Measurements from ENCODE around the gene TMEM132C.

The TMEM132C gene

GRCh38 chr12:128573907-128574306 lies 306.9 kb downstream of the TMEM132C start:
- TF ChIP-seq TAF1 (IDR thresholded peaks at IDR 0.05; ENCODE audit: borderline replicate concordance, insufficient read depth, low read length) (no peak), SIN3A (IDR thresholded peaks at IDR 0.05; ENCODE audit: borderline replicate concordance, insufficient read depth, low read length) (no peak), FOXP2 (optimal IDR thresholded peaks at IDR 0.05; ENCODE audit: borderline replicate concordance, extremely low read depth, extremely low read length, insufficient read depth) (no peak), POLR2AphosphoS5 (IDR thresholded peaks at IDR 0.05; ENCODE audit: low read depth, low read length) (no peak)
- TF ChIP-seq, protein P1, sequence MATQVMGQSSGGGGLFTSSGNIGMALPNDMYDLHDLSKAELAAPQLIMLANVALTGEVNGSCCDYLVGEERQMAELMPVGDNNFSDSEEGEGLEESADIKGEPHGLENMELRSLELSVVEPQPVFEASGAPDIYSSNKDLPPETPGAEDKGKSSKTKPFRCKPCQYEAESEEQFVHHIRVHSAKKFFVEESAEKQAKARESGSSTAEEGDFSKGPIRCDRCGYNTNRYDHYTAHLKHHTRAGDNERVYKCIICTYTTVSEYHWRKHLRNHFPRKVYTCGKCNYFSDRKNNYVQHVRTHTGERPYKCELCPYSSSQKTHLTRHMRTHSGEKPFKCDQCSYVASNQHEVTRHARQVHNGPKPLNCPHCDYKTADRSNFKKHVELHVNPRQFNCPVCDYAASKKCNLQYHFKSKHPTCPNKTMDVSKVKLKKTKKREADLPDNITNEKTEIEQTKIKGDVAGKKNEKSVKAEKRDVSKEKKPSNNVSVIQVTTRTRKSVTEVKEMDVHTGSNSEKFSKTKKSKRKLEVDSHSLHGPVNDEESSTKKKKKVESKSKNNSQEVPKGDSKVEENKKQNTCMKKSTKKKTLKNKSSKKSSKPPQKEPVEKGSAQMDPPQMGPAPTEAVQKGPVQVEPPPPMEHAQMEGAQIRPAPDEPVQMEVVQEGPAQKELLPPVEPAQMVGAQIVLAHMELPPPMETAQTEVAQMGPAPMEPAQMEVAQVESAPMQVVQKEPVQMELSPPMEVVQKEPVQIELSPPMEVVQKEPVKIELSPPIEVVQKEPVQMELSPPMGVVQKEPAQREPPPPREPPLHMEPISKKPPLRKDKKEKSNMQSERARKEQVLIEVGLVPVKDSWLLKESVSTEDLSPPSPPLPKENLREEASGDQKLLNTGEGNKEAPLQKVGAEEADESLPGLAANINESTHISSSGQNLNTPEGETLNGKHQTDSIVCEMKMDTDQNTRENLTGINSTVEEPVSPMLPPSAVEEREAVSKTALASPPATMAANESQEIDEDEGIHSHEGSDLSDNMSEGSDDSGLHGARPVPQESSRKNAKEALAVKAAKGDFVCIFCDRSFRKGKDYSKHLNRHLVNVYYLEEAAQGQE (IDR thresholded peaks at IDR 0.05; ENCODE audit: insufficient read depth in 1 of 2, low read depth in 2 of 2, low read length in 2 of 2), result no peak

DNA sequence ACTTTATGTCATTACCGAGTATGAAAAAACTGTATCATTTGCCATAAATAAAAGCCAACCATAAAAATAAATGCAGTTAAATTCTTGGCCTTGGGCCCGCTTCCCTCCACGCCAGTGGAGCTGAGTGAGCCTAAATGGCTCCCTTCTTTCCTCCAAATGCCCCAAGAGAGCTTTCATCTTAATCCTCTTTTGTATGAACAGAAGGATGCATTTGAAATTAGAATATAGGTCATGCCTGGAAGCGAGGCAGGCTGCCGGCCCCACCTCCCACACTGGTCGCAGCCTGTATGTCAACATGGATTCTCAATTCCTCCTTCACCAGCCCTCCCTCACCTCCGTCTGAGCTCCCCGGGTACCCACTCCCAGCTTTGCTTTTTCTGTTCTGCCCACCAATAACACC lies 311.1 kb downstream of the TMEM132C start:
- TF ChIP-seq FOXP2 (optimal IDR thresholded peaks at IDR 0.05; ENCODE audit: borderline replicate concordance, extremely low read depth, extremely low read length, insufficient read depth), result no peak
- TF ChIP-seq SIN3A (IDR thresholded peaks at IDR 0.05; ENCODE audit: borderline replicate concordance, insufficient read depth, low read length), result no peak
- TF ChIP-seq, protein P1 (IDR thresholded peaks at IDR 0.05; ENCODE audit: insufficient read depth in 1 of 2, low read depth in 2 of 2, low read length in 2 of 2), result no peak
- no peak for TF ChIP-seq POLR2AphosphoS5 (IDR thresholded peaks at IDR 0.05; ENCODE audit: low read depth, low read length)
- TF ChIP-seq TAF1 (IDR thresholded peaks at IDR 0.05; ENCODE audit: borderline replicate concordance, insufficient read depth, low read length), result no peak

DNA sequence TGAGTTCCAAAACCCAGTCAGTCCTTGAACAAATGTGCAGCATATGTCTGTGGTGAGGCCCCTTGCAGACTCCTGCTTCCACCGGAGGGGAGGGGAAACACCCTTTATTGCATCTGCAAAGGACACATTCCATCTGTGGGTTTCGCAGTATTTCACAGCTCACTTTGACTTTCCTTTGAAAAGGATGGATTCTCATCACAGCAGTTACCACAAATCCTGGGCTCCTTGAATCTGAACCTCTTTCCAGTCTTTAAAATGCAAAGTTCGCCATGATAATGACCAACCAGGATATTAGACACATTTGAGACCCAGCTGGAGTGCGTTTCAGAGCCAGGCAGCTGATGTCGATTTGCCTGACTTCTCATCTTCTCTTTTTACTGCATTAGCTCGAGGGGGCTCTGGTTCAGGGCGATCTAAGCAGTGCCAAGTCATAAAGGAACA lies 314.4 kb downstream of the TMEM132C start:
- TF ChIP-seq POLR2AphosphoS5 (IDR thresholded peaks at IDR 0.05; ENCODE audit: low read depth, low read length), result no peak
- no peak for TF ChIP-seq SIN3A (IDR thresholded peaks at IDR 0.05; ENCODE audit: borderline replicate concordance, insufficient read depth, low read length)
- no peak for TF ChIP-seq TAF1 (IDR thresholded peaks at IDR 0.05; ENCODE audit: borderline replicate concordance, insufficient read depth, low read length)
- TF ChIP-seq, protein P1 (IDR thresholded peaks at IDR 0.05; ENCODE audit: insufficient read depth in 1 of 2, low read depth in 2 of 2, low read length in 2 of 2), result no peak
- no peak for TF ChIP-seq FOXP2 (optimal IDR thresholded peaks at IDR 0.05; ENCODE audit: borderline replicate concordance, extremely low read depth, extremely low read length, insufficient read depth)

- no peak for TF ChIP-seq POLR2AphosphoS5 (IDR thresholded peaks at IDR 0.05; ENCODE audit: low read depth, low read length)
- TF ChIP-seq FOXP2 (optimal IDR thresholded peaks at IDR 0.05; ENCODE audit: borderline replicate concordance, extremely low read depth, extremely low read length, insufficient read depth), result no peak
- TF ChIP-seq, protein P1 (IDR thresholded peaks at IDR 0.05; ENCODE audit: insufficient read depth in 1 of 2, low read depth in 2 of 2, low read length in 2 of 2), result no peak
- TF ChIP-seq TAF1 (IDR thresholded peaks at IDR 0.05; ENCODE audit: borderline replicate concordance, insufficient read depth, low read length), result no peak
- no peak for TF ChIP-seq SIN3A (IDR thresholded peaks at IDR 0.05; ENCODE audit: borderline replicate concordance, insufficient read depth, low read length)
Observed at GRCh38 chr12:128583453-128583852, 316.5 kb downstream of the TMEM132C start.
